Glutamatergic neuron (in vitro differentiated cells): ENCODE data around the gene GRAP2. TPM values are rescaled to one million over a fixed set of nuclear protein-coding genes. Genes with fewer than 3 reads are reported as not detected.

Source experiments
- DNase-seq: peaks from one replicate; pipeline ENCODE4 v3.0.0; 2022
- H3K27ac Mint-ChIP-seq: one replicate; pipeline ENCODE4 v1.8.0; 2020; ENCODE audit warnings: mild to moderate bottlenecking, mixed read lengths, inconsistent platforms; ENCODE audit not compliant: unreplicated experiment
- H3K27me3 Mint-ChIP-seq: one replicate; pipeline ENCODE4 v1.8.0; 2020; ENCODE audit warnings: mild to moderate bottlenecking, moderate library complexity, mixed read lengths, inconsistent platforms; ENCODE audit not compliant: unreplicated experiment
- H3K36me3 Mint-ChIP-seq: one replicate; pipeline ENCODE4 v1.8.0; 2020; ENCODE audit warnings: mild to moderate bottlenecking, mixed read lengths, inconsistent platforms; ENCODE audit not compliant: unreplicated experiment
- H3K4me1 Mint-ChIP-seq: one replicate; pipeline ENCODE4 v1.8.0; 2020; ENCODE audit warnings: mild to moderate bottlenecking, low read depth, mixed read lengths, inconsistent platforms; ENCODE audit not compliant: unreplicated experiment
- H3K4me3 Mint-ChIP-seq: one replicate; pipeline ENCODE4 v1.8.0; 2020; ENCODE audit warnings: mild to moderate bottlenecking, mixed read lengths, inconsistent platforms; ENCODE audit not compliant: unreplicated experiment
- H3K9me3 Mint-ChIP-seq: one replicate; pipeline ENCODE4 v1.8.0; 2020; ENCODE audit warnings: mild to moderate bottlenecking, moderate library complexity, mixed read lengths, inconsistent platforms; ENCODE audit not compliant: unreplicated experiment
- total RNA-seq: library from RNA; stranded (reverse); fragmentation: NEBNext Ultra II Directional; extraction: Animal tissue kit (Norgen Biotek cat#: 25700); gene quantifications from one replicate; pipeline ENCODE4 v1.2.1, GENCODE V29; 2021; ENCODE audit not compliant: unreplicated experiment
- TF ChIP-seq, protein P1 (sequence below): fragments of 200-600 bp; sonication (generic); IDR thresholded peaks from one replicate; pipeline ENCODE4 v1.5.0; 2021; ENCODE audit not compliant: partially characterized antibody, unreplicated experiment

GRAP2 gene
- total RNA-seq, 1 donor from 2014 or later = not detected

GRCh38 chr22:40007853-40008710 lies 107.2 kb downstream of the GRAP2 start:
- Mint-ChIP-seq H3K4me1 (peaks cover 46% of the 10 kb centered on the region), H3K27ac (no peak overlapping the region), H3K9me3 (peaks cover 5% of the 10 kb centered on the region), H3K27me3 (peaks cover 11% of the 10 kb centered on the region), H3K4me3 (no peak overlapping the region), H3K36me3 (no peaks in the 10 kb centered on the region)
- no peak for DNase-seq
- TF ChIP-seq, protein P1, sequence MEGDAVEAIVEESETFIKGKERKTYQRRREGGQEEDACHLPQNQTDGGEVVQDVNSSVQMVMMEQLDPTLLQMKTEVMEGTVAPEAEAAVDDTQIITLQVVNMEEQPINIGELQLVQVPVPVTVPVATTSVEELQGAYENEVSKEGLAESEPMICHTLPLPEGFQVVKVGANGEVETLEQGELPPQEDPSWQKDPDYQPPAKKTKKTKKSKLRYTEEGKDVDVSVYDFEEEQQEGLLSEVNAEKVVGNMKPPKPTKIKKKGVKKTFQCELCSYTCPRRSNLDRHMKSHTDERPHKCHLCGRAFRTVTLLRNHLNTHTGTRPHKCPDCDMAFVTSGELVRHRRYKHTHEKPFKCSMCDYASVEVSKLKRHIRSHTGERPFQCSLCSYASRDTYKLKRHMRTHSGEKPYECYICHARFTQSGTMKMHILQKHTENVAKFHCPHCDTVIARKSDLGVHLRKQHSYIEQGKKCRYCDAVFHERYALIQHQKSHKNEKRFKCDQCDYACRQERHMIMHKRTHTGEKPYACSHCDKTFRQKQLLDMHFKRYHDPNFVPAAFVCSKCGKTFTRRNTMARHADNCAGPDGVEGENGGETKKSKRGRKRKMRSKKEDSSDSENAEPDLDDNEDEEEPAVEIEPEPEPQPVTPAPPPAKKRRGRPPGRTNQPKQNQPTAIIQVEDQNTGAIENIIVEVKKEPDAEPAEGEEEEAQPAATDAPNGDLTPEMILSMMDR = no peak

- Mint-ChIP-seq H3K4me3 (peak overlapping the region; percentile 40), H3K9me3 (peaks cover 5% of the 10 kb centered on the region), H3K27me3 (peaks cover 11% of the 10 kb centered on the region), H3K4me1 (peaks cover 46% of the 10 kb centered on the region), H3K27ac (no peak overlapping the region), H3K36me3 (no peaks in the 10 kb centered on the region)
- peak; percentile 13 for DNase-seq
- TF ChIP-seq, protein P1 = no peak
Measured at GRCh38 chr22:40008726-40009291, 107.9 kb downstream of the GRAP2 start.

GRCh38 chr22:40009292-40009774 lies 108.4 kb downstream of the GRAP2 start:
- DNase-seq = peak; percentile 38
- H3K27ac Mint-ChIP-seq = peak overlapping the region; percentile 43
- H3K9me3 Mint-ChIP-seq = peaks cover 5% of the 10 kb centered on the region
- no peaks in the 10 kb centered on the region for H3K36me3 Mint-ChIP-seq
- H3K4me1 Mint-ChIP-seq = peaks cover 44% of the 10 kb centered on the region
- H3K4me3 Mint-ChIP-seq = peak overlapping the region; percentile 40
- H3K27me3 Mint-ChIP-seq = peaks cover 11% of the 10 kb centered on the region
- TF ChIP-seq, protein P1 = no peak

- peak; percentile 51 for DNase-seq
- H3K4me1 Mint-ChIP-seq = peaks cover 42% of the 10 kb centered on the region
- H3K4me3 Mint-ChIP-seq = peak overlapping the region; percentile 40
- H3K36me3 Mint-ChIP-seq = no peaks in the 10 kb centered on the region
- H3K27me3 Mint-ChIP-seq = peaks cover 11% of the 10 kb centered on the region
- peak overlapping the region; percentile 83 for H3K27ac Mint-ChIP-seq
- TF ChIP-seq, protein P1 = no peak
- peaks cover 5% of the 10 kb centered on the region for H3K9me3 Mint-ChIP-seq
Measured at GRCh38 chr22:40009951-40010671, 109.2 kb downstream of the GRAP2 start.
